NCI-H748 treated with DMSO at 0.1 percent for 48 hours (cell line): ENCODE measurements around the gene DMPK.
"Not testable (repeated sequence)": the region's sequence is repeated elsewhere in the genome, so short reads cannot be mapped to it uniquely, and the experiment has no call there.

Source experiments
- DNase-seq: peaks from one replicate; lab custom pipeline; 2025; lab: John Stamatoyannopoulos, UW

DMPK gene

GRCh38 chr19:45815481-45816216 is 33.4 kb upstream of the DMPK start:
- no peak for DNase-seq

DNA sequence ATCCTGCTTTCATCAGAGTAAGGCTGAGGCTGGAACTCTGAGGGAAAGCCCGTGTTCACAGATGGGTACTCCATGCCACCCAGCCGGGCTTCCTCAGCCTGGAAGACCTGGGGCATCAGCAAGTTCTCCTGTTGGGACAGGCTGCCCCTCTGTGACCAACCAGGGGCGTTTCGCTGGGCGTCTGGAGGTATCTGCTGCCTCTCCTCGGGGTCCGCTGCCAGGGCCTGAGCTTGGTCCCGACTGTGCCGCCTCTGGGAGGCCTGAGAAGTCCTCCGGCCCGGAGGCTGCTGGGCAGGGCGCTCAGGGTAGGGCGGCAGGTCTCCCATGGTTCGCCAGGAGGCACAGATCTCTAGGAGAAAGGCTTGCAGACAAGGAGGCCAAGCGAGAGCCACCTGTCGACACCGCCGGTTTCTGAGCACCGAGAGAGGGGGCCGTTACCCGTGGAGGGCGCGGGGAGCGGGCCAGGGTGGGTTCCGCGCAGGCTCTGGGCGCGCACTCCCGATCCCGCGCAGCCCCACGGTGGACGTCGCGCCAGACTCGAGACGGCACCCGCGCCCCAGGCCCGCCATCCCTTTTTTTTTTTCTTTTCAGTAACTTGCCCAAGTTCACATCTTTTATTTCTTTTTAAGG is 32.7 kb upstream of the DMPK start, which contains the start of gene RSPH6A:
RSPH6A (minus strand) TSS at position 458 of the 630 bp plus-strand sequence; CDS start at position 326, 132 bp downstream.
- no peak for DNase-seq

DNA sequence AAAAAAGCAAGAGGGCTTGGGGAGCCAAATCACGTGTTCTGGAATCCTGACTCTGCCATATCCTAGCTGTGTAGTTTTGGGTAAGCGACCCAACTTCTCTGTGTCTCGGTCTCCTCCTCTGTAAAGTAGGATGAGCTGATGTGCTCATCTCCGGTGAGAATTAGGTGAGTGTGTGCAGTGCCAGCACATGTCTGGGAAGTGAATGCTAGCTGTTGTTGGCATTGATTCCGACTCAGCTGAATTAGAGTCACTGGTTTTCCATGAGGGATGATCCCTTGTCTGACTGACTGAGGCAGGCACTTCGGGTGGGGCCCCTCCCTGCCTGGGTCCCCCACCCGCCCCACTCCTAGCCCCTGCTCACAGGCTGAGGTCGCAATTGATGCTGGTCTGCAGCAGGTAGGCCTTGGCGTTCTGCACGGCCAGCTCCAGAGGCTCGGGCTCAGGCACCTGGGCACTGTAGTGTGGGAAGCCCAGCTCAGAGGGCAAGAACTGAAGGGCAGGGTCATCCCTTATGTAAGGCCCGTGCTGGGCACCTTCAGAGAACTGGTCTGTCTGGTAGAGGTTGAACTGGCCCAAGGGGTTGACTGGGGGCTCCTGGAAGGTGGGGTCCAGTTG is 32.0 kb upstream of the DMPK start:
- DNase-seq = no peak

- DNase-seq = no peak
These were observed 30.0 kb upstream of the DMPK start for GRCh38 chr19:45812297-45812696.

GRCh38 chr19:45809643-45810159 is 27.4 kb upstream of the DMPK start:
- no peak for DNase-seq

DNA sequence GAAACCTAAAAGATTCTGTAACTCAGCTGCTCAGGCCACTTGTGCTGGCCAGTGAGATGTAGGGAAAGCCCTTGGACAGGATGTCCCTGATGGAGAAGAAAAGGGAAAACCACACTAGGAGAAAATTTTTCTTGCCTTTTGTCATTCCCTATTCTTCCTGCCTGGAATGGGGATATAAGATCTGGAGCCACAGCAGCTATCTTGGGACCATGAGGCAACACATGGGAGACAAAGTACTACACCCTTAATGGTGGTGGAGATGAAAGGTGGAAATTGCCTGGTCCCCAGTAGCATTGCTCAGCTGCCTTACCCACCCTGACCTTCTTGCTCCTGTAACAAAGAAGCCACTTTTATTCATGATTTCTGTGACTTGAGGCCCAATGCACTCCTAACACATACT is 23.4 kb upstream of the DMPK start:
- no peak for DNase-seq

- DNase-seq = no peak
These were observed 22.6 kb upstream of the DMPK start for GRCh38 chr19:45804959-45805230.

- DNase-seq = no peak
These were observed 22.1 kb upstream of the DMPK start for GRCh38 chr19:45804140-45804958.

GRCh38 chr19:45801603-45802175 is 19.4 kb upstream of the DMPK start:
- no peak for DNase-seq

DNA sequence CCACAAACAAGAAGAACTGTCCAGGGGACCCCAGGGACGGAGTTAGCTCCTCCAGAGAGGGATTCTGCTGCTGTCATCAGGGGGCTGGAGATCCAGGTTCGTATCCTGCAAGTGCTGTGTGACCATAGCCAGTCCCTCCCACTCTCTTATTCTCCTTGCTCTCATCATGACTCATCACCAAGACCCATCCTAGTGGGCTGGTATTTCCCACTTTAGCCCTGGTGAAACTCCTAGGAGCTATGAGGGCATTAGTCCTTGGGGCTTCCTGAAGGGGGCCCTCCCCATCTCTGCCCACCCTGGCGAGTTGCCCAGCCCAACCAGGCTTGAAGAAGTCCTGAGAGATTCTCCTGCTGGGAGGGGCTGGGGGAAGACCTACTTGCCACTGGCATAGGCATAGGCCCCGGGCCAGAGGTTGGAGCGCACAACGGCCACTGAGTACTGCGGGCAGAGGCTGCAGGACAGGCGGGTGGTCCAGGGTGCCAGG is 17.8 kb upstream of the DMPK start:
- DNase-seq = no peak

DNA sequence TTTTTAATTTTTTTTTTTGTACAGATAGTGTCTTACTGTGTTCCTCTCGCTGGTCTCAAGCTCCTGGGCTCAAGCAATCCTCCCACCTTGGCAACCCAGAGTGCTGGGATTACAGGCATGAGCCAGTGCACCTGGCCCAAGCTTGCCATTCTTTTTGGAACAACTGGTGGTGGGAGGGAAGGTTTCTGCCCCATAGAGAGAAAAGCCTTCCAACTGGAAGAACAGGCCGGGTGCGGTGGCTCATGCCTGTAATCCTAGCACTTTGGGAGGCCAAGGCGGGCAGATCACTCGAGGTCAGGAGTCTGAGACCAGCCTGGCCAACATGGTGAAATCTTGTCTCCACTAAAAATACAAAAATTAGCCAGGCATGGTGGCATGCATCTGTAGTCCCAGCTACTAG is 17.3 kb upstream of the DMPK start:
- DNase-seq = not testable (repeated sequence)

DNA sequence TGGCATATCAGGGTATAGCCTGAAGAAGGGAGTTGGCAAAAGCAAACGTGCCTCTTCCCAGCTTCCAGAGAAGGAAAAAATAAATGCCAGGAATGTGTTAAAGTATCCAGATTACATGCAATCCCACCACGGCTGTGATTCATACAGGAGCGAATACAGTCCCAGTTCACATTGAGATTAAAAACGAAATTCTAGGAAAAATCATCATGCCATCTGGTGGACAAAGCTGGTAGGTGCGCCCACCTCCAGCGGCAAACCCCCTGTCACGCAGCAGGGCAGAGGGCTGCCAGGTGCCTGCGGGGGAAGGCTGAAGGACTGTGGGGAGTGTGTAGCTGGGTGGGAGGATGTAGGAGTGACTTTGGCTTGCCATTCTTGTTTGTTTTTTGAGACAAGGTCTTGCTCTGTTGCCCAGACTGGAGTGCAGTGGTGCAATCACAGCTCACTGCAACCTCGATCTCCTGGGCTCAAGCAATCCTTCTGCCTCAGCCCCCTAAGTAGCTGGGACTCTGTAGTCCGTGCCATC is 16.8 kb upstream of the DMPK start:
- DNase-seq = peak; percentile 67

DNA sequence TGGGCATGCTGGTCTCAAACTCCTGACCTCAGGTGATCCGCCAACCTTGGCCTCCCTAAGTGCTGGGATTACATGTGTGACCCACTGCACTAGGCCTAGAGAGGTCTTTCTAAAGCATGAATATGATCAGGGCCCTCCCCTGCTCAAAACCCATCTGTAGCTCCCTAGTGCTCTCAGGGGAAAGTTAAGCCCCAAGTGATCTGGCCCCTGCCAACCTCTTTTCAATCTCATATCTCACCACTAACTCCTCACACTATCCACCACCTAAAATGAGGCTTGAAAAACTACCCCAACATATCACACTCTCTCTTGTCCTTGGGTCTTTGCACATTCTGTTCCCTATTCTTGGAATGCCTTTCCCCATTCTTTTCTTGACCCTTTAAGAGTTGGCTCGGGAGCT is 12.3 kb upstream of the DMPK start:
- DNase-seq = no peak

DNA sequence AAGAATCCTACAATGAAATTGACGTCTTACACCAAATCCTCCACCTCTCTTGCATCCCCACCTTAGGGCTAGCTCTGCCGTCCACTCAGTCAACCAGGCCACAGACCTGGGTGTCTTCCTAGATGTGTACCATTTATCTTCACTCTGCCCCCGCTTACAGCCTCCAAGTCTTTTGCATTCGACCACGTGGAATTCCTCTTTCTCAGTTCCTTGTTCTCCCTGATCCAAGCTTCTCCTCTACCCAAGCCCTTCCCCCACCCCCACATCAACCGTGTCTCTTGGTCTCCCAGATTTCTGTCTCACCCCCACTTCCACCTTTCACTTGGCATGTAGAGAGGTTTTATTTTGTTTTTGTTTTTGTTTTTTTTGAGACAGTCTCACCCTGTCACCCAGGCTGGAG is 11.6 kb upstream of the DMPK start:
- DNase-seq = no peak

DNA sequence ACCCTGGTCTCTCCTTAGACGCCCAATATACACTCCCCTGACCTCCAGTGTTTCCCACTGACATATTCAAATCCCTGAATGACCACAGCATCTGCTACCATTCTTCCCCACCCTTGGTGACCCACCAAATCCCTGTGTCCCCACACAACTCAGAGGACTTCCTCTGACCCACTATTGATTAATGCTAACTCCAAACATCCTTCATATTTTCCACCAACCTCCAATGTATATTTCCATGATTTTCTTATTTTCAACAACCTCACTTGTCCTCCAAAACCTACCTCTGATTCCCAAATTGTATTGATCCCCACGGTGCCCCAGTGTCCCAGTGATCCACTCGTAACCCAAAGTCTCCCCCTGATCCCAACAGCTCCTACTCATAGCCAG is 10.9 kb upstream of the DMPK start:
- DNase-seq = no peak

GRCh38 chr19:45792470-45793177 is 10.3 kb upstream of the DMPK start, which contains the start of gene DMWD:
TSS of gene DMWD (minus strand) at chr19:45792845. CDS start at chr19:45792756, 89 bp downstream.
- peak; percentile 99 for DNase-seq

GRCh38 chr19:45791744-45792469 is 9.6 kb upstream of the DMPK start:
- no peak for DNase-seq

- no peak for DNase-seq
These were observed 8.7 kb upstream of the DMPK start for GRCh38 chr19:45790942-45791341.

GRCh38 chr19:45789035-45789786 is 6.9 kb upstream of the DMPK start:
- DNase-seq = no peak

GRCh38 chr19:45786533-45786894 is 4.2 kb upstream of the DMPK start:
- DNase-seq = no peak
